Measurements from ENCODE around the gene IER2. TPM values are rescaled to one million over a fixed set of nuclear protein-coding genes. Genes with fewer than 3 reads are reported as not detected.

The IER2 gene
- total and polyA plus RNA-seq, 9 of the 15 experiments (the other 6 are each of a cell fraction or from before 2014, with no cell fraction given): 4.5 to 205 (median 23.7) TPM

DNA sequence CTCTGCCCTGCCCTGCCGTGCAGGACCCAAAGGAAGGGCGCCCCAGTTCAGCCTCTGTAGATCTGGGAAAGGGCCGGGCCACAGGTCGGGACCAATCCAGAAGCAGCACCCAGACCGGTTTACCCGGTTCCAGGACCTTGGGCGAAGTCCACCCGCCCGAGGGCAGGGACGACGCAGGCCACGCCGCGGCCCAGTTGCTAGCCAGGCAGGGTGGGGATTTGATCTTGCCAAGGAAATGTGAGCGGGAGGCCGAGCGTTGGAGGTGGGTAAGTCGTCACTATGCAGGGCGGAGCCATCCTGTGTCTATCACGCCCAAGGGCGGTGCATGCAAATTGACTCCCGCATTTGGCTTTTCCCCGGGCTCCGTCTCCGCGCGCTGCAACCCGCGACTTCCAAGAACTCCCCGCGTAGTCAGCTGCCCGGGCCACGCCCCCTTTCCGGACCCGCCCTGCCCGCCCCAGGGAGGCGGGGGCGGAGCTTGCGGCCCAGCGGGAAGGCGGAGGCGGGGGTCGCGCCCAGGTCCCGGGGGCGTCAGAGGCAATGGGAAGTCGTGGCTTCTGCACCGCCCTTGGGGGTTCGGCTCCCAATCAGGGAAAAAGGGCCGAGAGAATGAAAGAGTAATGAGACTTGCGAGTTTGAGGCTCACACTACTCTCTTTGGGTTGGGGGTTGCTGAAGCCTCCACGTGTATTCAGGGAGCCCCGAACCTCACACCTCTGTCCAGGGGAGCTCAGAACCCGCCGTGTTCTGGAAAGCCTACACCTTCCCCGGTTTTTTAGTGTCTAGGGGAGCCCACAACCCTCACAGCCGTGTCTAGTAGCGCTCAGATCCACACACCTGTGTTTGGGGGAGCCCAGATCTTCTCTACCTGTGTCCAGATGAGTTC, 12.8 kb downstream of the IER2 start (continued):
- TF ChIP-seq ZNF764 (CRISPR knock-in tag; IDR thresholded peaks at IDR 0.05; ENCODE audit: low read depth): peak; percentile 40; the same call in 1 of the 2 replicates
- TF ChIP-seq, protein P1, sequence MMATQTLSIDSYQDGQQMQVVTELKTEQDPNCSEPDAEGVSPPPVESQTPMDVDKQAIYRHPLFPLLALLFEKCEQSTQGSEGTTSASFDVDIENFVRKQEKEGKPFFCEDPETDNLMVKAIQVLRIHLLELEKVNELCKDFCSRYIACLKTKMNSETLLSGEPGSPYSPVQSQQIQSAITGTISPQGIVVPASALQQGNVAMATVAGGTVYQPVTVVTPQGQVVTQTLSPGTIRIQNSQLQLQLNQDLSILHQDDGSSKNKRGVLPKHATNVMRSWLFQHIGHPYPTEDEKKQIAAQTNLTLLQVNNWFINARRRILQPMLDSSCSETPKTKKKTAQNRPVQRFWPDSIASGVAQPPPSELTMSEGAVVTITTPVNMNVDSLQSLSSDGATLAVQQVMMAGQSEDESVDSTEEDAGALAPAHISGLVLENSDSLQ (IDR thresholded peaks at IDR 0.05): peak; percentile 97
- TF ChIP-seq ZNF79 (CRISPR knock-in tag; IDR thresholded peaks at IDR 0.05; ENCODE audit: low read depth): peak; percentile 51; the same call in 1 of the 2 replicates
- TF ChIP-seq, protein P2, sequence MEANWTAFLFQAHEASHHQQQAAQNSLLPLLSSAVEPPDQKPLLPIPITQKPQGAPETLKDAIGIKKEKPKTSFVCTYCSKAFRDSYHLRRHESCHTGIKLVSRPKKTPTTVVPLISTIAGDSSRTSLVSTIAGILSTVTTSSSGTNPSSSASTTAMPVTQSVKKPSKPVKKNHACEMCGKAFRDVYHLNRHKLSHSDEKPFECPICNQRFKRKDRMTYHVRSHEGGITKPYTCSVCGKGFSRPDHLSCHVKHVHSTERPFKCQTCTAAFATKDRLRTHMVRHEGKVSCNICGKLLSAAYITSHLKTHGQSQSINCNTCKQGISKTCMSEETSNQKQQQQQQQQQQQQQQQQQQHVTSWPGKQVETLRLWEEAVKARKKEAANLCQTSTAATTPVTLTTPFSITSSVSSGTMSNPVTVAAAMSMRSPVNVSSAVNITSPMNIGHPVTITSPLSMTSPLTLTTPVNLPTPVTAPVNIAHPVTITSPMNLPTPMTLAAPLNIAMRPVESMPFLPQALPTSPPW (CRISPR knock-in tag; IDR thresholded peaks at IDR 0.05): peak; percentile 83
- TF ChIP-seq, protein P3, sequence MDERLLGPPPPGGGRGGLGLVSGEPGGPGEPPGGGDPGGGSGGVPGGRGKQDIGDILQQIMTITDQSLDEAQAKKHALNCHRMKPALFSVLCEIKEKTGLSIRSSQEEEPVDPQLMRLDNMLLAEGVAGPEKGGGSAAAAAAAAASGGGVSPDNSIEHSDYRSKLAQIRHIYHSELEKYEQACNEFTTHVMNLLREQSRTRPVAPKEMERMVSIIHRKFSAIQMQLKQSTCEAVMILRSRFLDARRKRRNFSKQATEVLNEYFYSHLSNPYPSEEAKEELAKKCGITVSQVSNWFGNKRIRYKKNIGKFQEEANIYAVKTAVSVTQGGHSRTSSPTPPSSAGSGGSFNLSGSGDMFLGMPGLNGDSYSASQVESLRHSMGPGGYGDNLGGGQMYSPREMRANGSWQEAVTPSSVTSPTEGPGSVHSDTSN (CRISPR knock-in tag; IDR thresholded peaks at IDR 0.05; ENCODE audit: low read depth): peak; percentile 38; the same call in 1 of the 2 replicates
- TF ChIP-seq, protein P3 (tag; conservative IDR thresholded peaks at IDR 0.05; ENCODE audit: low read depth): peak; percentile 73
- TF ChIP-seq SUPT5H (IDR thresholded peaks at IDR 0.05): peak; percentile 83
- TF ChIP-seq, protein P4, sequence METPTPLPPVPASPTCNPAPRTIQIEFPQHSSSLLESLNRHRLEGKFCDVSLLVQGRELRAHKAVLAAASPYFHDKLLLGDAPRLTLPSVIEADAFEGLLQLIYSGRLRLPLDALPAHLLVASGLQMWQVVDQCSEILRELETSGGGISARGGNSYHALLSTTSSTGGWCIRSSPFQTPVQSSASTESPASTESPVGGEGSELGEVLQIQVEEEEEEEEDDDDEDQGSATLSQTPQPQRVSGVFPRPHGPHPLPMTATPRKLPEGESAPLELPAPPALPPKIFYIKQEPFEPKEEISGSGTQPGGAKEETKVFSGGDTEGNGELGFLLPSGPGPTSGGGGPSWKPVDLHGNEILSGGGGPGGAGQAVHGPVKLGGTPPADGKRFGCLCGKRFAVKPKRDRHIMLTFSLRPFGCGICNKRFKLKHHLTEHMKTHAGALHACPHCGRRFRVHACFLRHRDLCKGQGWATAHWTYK (CRISPR knock-in tag; IDR thresholded peaks at IDR 0.05): peak; percentile 36
- TF ChIP-seq ZNF143 (CRISPR knock-in tag; IDR thresholded peaks at IDR 0.05): 0 out of 2 replicates have a peak, but pooled peaks have one; percentile 18
- TF ChIP-seq NFIC (IDR thresholded peaks at IDR 0.05): peak; percentile 33; the same call in 1 of the 2 replicates
- peak; percentile 63; the same call in 1 of the 2 replicates for TF ChIP-seq LCOR (CRISPR knock-in tag; IDR thresholded peaks at IDR 0.05)
- no peak; the same call in 1 of the 2 replicates for TF ChIP-seq TCFL5 (CRISPR knock-in tag; conservative IDR thresholded peaks at IDR 0.05)
- TF ChIP-seq, protein P5, sequence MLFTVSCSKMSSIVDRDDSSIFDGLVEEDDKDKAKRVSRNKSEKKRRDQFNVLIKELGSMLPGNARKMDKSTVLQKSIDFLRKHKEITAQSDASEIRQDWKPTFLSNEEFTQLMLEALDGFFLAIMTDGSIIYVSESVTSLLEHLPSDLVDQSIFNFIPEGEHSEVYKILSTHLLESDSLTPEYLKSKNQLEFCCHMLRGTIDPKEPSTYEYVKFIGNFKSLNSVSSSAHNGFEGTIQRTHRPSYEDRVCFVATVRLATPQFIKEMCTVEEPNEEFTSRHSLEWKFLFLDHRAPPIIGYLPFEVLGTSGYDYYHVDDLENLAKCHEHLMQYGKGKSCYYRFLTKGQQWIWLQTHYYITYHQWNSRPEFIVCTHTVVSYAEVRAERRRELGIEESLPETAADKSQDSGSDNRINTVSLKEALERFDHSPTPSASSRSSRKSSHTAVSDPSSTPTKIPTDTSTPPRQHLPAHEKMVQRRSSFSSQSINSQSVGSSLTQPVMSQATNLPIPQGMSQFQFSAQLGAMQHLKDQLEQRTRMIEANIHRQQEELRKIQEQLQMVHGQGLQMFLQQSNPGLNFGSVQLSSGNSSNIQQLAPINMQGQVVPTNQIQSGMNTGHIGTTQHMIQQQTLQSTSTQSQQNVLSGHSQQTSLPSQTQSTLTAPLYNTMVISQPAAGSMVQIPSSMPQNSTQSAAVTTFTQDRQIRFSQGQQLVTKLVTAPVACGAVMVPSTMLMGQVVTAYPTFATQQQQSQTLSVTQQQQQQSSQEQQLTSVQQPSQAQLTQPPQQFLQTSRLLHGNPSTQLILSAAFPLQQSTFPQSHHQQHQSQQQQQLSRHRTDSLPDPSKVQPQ (CRISPR knock-in tag; IDR thresholded peaks at IDR 0.05; ENCODE audit: borderline replicate concordance): 0 out of 2 replicates have a peak, but pooled peaks have one; percentile 24
- TF ChIP-seq, protein P6, sequence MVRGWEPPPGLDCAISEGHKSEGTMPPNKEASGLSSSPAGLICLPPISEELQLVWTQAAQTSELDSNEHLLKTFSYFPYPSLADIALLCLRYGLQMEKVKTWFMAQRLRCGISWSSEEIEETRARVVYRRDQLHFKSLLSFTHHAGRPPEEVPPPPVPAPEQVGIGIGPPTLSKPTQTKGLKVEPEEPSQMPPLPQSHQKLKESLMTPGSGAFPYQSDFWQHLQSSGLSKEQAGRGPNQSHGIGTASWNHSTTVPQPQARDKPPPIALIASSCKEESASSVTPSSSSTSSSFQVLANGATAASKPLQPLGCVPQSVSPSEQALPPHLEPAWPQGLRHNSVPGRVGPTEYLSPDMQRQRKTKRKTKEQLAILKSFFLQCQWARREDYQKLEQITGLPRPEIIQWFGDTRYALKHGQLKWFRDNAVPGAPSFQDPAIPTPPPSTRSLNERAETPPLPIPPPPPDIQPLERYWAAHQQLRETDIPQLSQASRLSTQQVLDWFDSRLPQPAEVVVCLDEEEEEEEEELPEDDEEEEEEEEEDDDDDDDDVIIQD (CRISPR knock-in tag; IDR thresholded peaks at IDR 0.05): 0 out of 2 replicates have a peak, but pooled peaks have one; percentile 47
- TF ChIP-seq KLF1 (tag; IDR thresholded peaks at IDR 0.05): 0 out of 2 replicates have a peak, but pooled peaks have one; percentile 25
